Epithelial cell of esophagus (primary cell): ENCODE data around the gene PRRX2.

Experiments
- DNase-seq: peaks from one replicate; pipeline ENCODE4 v3.0.0; 2010; ENCODE audit warnings: low read depth
- H3K4me3 ChIP-seq: 2 replicates; pipeline ENCODE4 v1.5.1; 2011; ENCODE audit warnings: mild to moderate bottlenecking, low read length, control low read depth
- TF ChIP-seq, protein P1 (sequence below): IDR thresholded peaks from 2 replicates; pipeline ENCODE4 v1.5.1; 2011; ENCODE audit warnings: low read depth, mild to moderate bottlenecking, low read length, control low read depth, inconsistent platforms; ENCODE audit not compliant: insufficient read depth; ENCODE audit errors: missing control alignments

Gene PRRX2

DNA sequence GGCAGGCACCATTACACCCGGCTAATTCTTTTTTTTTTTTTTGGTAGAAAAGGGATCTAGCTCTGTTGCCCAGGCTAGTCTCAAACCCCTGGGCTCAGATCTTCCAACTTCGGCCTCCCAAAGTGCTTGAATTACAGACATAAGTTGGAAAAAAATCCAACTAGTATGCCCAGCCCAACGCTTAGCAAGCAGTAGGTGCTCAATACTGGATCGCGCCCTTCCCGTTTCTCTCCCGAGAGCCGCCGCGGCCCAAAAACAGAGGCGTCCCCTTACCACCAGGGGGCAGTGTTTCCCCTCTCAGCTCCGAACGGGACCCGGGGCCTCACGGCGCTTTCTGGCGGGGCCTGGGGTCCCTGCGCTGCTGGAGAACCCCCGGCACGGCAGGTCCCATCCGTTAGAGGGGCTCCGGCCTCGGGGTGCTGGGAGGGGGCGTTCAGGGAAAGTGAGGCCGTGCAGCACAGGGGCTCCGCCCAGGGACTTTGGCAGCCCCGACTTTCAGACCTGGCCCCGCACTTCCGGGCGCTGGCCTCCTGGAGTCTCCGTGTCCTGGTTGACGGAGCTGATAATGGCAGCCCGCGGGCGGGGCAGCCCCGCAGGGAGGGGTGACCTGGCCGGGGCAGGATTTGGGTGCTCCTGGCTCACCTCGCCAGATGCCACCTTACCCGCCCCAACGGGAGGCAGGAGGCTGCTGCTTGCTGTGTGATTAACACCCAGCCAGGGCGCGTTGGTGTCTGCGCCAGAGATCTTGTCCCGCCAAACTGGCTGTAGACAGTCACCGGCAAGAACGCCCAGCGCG is 72.2 kb downstream of the PRRX2 start:
- TF ChIP-seq, protein P1, sequence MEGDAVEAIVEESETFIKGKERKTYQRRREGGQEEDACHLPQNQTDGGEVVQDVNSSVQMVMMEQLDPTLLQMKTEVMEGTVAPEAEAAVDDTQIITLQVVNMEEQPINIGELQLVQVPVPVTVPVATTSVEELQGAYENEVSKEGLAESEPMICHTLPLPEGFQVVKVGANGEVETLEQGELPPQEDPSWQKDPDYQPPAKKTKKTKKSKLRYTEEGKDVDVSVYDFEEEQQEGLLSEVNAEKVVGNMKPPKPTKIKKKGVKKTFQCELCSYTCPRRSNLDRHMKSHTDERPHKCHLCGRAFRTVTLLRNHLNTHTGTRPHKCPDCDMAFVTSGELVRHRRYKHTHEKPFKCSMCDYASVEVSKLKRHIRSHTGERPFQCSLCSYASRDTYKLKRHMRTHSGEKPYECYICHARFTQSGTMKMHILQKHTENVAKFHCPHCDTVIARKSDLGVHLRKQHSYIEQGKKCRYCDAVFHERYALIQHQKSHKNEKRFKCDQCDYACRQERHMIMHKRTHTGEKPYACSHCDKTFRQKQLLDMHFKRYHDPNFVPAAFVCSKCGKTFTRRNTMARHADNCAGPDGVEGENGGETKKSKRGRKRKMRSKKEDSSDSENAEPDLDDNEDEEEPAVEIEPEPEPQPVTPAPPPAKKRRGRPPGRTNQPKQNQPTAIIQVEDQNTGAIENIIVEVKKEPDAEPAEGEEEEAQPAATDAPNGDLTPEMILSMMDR = peak; percentile 83
- peak overlapping the region; percentile 46 for H3K4me3 ChIP-seq
- peak; percentile 66 for DNase-seq

DNA sequence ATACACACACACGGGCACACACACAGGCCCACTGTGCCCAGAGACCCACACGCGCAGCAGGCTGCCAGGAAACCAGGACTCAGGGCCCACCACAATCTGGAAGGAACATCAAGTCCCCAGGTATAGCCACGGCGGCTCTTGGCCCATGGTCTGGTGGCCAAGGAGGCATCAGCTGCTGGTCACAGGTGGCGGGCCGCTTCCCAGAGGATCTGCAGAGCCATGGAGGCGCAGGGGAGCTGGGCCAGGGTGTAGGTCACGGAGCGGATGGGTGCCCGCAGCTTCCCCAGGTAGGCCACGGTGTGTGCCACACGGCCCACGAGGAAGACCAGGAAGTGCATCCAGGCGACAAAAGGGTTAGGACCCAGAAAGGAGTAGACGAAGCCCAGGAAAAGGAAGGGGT is 74.0 kb downstream of the PRRX2 start:
- H3K4me3 ChIP-seq = no peak overlapping the region
- DNase-seq = no peak
- TF ChIP-seq, protein P1 = no peak

DNA sequence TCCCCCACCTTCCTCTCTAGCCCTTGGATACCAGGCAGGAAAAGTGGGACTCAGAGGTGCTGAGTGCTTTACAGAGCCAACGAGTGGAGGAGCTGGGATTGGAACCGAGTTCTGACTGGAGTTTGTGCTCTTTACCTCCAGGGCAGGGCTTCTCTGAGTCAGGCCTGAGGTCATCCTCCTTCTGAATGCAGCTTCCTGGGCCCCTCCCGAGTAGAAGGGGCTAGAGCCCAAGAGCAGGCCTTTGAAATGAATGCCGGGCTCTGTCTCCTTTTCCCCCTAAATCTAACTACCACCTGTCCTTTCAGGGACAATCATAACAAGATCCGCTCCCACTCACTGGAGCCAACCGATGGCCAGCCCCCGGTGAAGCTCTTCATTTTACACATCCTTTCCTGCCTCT is 74.7 kb downstream of the PRRX2 start:
- TF ChIP-seq, protein P1 = no peak
- no peak for DNase-seq

DNA sequence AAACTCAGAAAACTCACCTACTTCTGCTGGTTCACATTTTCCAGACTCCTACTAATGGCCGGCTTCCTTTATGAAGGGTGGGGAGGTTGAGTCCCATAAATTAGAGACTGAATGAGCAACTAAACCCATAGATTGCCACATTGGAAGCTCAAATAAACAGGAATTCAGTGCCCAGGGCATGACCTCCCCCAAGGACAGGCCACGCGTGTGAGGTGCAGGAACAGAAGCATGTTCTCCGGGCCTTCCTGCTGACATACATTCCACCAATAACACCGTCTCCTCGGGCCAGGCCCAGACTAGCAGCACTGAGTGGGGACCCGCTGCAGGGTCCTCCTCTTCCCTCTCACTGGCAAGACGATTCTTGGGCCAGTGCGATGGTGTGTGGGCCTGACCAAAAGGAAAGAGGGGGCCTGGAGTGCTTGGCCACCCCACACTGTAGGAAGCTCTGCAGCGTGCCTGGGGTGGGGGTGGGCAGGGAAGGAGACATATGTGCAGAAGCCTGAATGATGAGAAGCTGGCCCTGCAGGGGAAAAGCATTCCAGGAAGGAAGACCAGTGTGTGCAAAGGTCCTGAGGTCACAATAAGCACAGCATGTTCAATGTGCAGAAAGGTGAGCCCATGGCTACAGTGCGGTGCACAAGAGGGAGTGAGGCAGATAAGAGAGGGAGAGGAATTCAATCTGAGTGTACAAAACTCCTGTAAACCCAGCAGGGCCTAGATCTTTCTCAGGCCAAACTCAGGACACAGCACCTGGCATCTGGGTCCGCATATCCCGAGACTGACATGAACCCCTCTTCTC is 75.4 kb downstream of the PRRX2 start:
- DNase-seq = no peak
- TF ChIP-seq, protein P1 = no peak
- H3K4me3 ChIP-seq = no peak overlapping the region

More for the DNA sequence above, 74.7 kb downstream of the PRRX2 start:
- H3K4me3 ChIP-seq = no peak overlapping the region

DNA sequence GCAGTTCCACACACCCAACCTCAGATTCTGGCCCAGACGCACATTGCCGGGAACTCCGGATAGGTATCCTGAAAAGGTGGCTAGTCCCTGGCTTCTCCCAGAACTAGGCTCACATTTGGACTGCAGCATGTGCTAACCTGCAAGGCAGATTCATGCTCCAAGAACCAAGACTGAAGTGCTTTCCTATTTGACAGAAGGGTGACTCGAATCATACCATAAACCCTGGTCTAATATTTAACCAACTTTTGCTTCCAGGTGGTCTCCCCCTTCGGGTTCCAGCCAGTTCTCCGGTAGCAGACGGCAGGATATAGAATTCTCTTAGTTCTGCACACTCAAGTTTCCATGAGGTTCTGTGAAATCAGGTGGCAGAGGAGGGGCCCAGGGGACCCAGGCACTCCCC is 79.8 kb downstream of the PRRX2 start:
- H3K4me3 ChIP-seq = no peak overlapping the region
- TF ChIP-seq, protein P1 = no peak
- peak; percentile 52 for DNase-seq

DNA sequence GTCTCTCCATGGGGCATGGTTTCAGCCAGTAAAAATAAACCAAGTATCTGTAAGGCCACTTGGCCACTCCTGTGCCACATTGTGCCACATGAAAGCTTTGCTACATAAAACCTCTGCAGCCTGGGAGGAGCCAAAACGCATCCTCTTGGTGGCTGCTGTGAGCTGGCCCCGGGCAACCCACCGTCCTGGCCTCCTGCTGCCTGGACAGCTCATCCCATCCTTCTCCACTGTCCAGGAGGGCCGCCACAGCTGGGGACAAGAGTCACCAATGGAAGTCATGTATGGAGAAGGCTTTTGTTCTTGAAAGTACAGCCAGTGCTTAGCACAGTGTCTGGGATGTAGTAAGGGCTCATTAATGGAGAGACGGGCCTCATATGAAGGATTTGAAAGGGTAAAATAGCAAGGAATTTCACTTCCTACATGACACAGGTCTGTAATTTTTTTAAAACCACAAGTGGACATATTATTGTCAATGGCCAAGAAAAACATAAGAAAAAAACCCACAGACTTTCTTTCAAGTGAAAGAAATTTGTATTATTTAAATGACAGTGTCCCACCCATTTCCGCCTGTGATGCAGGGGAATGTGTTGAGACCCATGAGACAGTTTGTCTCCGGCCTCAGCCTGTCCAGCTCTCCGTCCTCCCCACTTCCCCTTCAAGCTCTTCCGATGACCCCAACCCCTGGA is 80.8 kb downstream of the PRRX2 start:
- no peak for DNase-seq
- TF ChIP-seq, protein P1 = no peak
- H3K4me3 ChIP-seq = no peak overlapping the region
